OCI-LY1 (cell line): ENCODE data around the gene POLD3.

Experiments
- H2AFZ ChIP-seq: fragments of 200-600 bp; sonication (generic), shearing (Covaris generic); 2 replicates; pipeline ENCODE4 v1.6.0; 2014; ENCODE audit warnings: antibody characterized with exemption, mild to moderate bottlenecking, low read length
- H3F3A ChIP-seq: fragments of 200-600 bp; sonication (generic), shearing (Covaris generic); 2 replicates; pipeline ENCODE4 v1.6.0; 2014; ENCODE audit warnings: mild to moderate bottlenecking, antibody characterized with exemption, low read length, moderate library complexity; ENCODE audit not compliant: insufficient read depth
- H3K27ac ChIP-seq: fragments of 200-600 bp; sonication (generic); 2 replicates; pipeline ENCODE4 v1.5.1; 2014; ENCODE audit warnings: low read length, mixed run types, mild to moderate bottlenecking, low read depth; ENCODE audit not compliant: poor library complexity, severe bottlenecking
- H3K27me3 ChIP-seq: fragments of 200-600 bp; sonication (generic); 2 replicates; pipeline ENCODE4 v1.6.0; 2014; ENCODE audit warnings: antibody characterized with exemption, mild to moderate bottlenecking, low read length, moderate library complexity; ENCODE audit not compliant: insufficient read depth
- H3K36me3 ChIP-seq: fragments of 200-600 bp; sonication (generic); 2 replicates; pipeline ENCODE4 v1.6.1; 2014; ENCODE audit warnings: mild to moderate bottlenecking, antibody characterized with exemption, low read length, moderate library complexity, mixed read lengths; ENCODE audit not compliant: insufficient read depth
- H3K4me1 ChIP-seq: fragments of 200-600 bp; sonication (generic); 2 replicates; pipeline ENCODE4 v1.5.1; 2014; ENCODE audit warnings: mild to moderate bottlenecking, low read length, moderate library complexity; ENCODE audit not compliant: insufficient read depth, severe bottlenecking
- H3K4me2 ChIP-seq: fragments of 200-600 bp; sonication (generic), shearing (Covaris generic); 2 replicates; pipeline ENCODE4 v1.6.1; 2014; ENCODE audit warnings: low read length
- H3K4me3 ChIP-seq: fragments of 200-600 bp; sonication (generic); 2 replicates; pipeline ENCODE4 v1.5.1; 2014; ENCODE audit warnings: low read length, low read depth, mild to moderate bottlenecking, mixed read lengths; ENCODE audit not compliant: poor library complexity, severe bottlenecking
- H3K79me2 ChIP-seq: fragments of 200-600 bp; shearing (Covaris generic); 2 replicates; pipeline ENCODE4 v1.6.1; 2016; ENCODE audit warnings: mixed run types, low read length, mixed read lengths; ENCODE audit not compliant: insufficient read depth
- H3K9ac ChIP-seq: fragments of 200-600 bp; sonication (generic), shearing (Covaris generic); 2 replicates; pipeline ENCODE4 v1.6.1; 2014; ENCODE audit warnings: mild to moderate bottlenecking, low read length, mixed read lengths
- H3K9me2 ChIP-seq: fragments of 200-600 bp; sonication (generic), shearing (Covaris generic); 2 replicates; pipeline ENCODE4 v1.6.1; 2014; ENCODE audit warnings: low read depth, mild to moderate bottlenecking, low read length, mixed read lengths
- H3K9me3 ChIP-seq: fragments of 200-600 bp; shearing (Covaris generic); 2 replicates; pipeline ENCODE4 v1.6.1; 2014; ENCODE audit warnings: low read length, mixed read lengths
- H4K20me1 ChIP-seq: fragments of 200-600 bp; sonication (generic), shearing (Covaris generic); 2 replicates; pipeline ENCODE4 v1.6.0; 2016; ENCODE audit warnings: mild to moderate bottlenecking, low read length; ENCODE audit not compliant: insufficient read depth
- EZH2 ChIP-seq: fragments of 200-600 bp; sonication (generic), shearing (Covaris generic); IDR thresholded peaks from 2 replicates; pipeline ENCODE4 v1.8.0; 2017; ENCODE audit warnings: borderline replicate concordance, mixed run types, mild to moderate bottlenecking, antibody characterized with exemption, low read length, moderate library complexity, mixed read lengths
- TF ChIP-seq, protein P1 (sequence below): fragments of 200-600 bp; sonication (generic), shearing (Covaris generic); IDR thresholded peaks from 2 replicates; pipeline ENCODE4 v1.5.1; 2017; ENCODE audit warnings: mild to moderate bottlenecking, antibody characterized with exemption, low read length, moderate library complexity, mixed read lengths

The POLD3 gene

DNA sequence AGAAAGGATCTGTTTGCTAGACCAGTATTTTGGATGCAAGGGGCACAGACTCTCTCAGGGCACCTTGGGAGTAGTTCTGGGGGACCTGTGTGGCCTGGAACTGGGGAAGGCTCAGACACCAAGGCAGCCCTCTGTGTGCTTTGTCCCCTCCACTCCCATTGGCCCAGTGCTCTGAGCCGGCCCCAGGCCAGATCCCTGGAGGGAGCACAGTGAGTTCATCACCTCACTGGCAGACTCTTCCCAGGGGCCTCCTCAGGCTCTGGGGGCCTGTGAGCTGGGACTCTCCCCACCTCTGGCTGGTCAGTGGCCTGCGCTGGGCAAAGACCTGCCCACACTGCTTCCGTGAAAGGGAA lies 87.1 kb downstream of the POLD3 start:
- Histone ChIP-seq H3K9me3 (no peaks in the 10 kb centered on the region), H4K20me1 (no peaks in the 10 kb centered on the region), H3K27me3 (peaks cover 14% of the 10 kb centered on the region; the same call in 1 of the 2 replicates), H3K79me2 (no peaks in the 10 kb centered on the region), H3K4me3 (no peak overlapping the region), H3K27ac (no peak overlapping the region), H3K9me2 (no peaks in the 10 kb centered on the region), H3K4me2 (no peak overlapping the region), H3K4me1 (no peaks in the 10 kb centered on the region), H3K9ac (no peak overlapping the region), H3F3A (no peaks in the 10 kb centered on the region), H3K36me3 (no peaks in the 10 kb centered on the region), H2AFZ (no peak overlapping the region)
- TF ChIP-seq EZH2 = no peak
- TF ChIP-seq, protein P1, sequence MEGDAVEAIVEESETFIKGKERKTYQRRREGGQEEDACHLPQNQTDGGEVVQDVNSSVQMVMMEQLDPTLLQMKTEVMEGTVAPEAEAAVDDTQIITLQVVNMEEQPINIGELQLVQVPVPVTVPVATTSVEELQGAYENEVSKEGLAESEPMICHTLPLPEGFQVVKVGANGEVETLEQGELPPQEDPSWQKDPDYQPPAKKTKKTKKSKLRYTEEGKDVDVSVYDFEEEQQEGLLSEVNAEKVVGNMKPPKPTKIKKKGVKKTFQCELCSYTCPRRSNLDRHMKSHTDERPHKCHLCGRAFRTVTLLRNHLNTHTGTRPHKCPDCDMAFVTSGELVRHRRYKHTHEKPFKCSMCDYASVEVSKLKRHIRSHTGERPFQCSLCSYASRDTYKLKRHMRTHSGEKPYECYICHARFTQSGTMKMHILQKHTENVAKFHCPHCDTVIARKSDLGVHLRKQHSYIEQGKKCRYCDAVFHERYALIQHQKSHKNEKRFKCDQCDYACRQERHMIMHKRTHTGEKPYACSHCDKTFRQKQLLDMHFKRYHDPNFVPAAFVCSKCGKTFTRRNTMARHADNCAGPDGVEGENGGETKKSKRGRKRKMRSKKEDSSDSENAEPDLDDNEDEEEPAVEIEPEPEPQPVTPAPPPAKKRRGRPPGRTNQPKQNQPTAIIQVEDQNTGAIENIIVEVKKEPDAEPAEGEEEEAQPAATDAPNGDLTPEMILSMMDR = no peak

DNA sequence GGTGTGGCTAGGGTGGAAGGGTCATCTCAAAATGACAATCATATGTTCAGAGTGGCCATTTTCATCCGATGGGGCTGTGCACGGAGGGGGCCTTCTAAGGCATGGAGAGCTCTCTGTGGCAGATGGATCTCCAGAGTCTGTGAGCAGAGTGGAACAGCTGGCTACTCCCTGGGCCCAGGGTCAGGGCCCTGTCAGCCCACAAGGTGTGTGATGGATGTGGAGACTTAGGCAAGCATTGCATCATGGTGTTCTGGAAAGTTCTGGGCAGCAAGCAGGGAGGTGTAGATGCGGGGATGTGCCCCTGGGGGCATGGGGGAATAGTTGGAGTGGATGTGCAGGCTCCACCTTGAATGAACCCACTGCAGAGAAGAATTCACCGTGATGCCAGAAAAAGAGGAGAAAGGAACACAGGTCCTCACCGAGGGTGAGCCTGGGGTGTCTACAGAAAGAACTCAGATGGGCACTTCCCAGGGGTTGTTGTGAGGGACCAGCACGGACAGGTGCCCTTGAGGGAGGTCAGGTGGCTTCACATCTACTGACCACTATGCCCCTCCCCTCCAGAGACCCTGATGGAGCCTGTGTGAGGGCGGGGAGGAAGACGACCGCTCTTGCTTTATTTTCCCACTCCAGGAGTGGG lies 87.8 kb downstream of the POLD3 start:
- H3F3A ChIP-seq = no peaks in the 10 kb centered on the region
- no peaks in the 10 kb centered on the region for H3K4me1 ChIP-seq
- H3K4me3 ChIP-seq = no peak overlapping the region
- no peaks in the 10 kb centered on the region for H3K9me2 ChIP-seq
- no peaks in the 10 kb centered on the region for H4K20me1 ChIP-seq
- no peaks in the 10 kb centered on the region for H3K79me2 ChIP-seq
- no peaks in the 10 kb centered on the region for H3K9me3 ChIP-seq
- TF ChIP-seq, protein P1 = no peak
- TF ChIP-seq EZH2 = no peak
- H3K27me3 ChIP-seq = peaks cover 14% of the 10 kb centered on the region; the same call in 1 of the 2 replicates
- no peaks in the 10 kb centered on the region for H3K36me3 ChIP-seq
- H2AFZ ChIP-seq = no peak overlapping the region
- H3K9ac ChIP-seq = no peak overlapping the region
- no peak overlapping the region for H3K4me2 ChIP-seq
- no peak overlapping the region for H3K27ac ChIP-seq

- Histone ChIP-seq H3K4me2 (no peak overlapping the region), H3K9me2 (no peaks in the 10 kb centered on the region), H3K4me1 (no peaks in the 10 kb centered on the region), H3K27ac (no peak overlapping the region), H3K9me3 (no peaks in the 10 kb centered on the region), H4K20me1 (no peaks in the 10 kb centered on the region), H3K27me3 (peaks cover 14% of the 10 kb centered on the region; the same call in 1 of the 2 replicates), H3K4me3 (no peak overlapping the region), H3K36me3 (no peaks in the 10 kb centered on the region), H2AFZ (no peak overlapping the region), H3K79me2 (no peaks in the 10 kb centered on the region), H3F3A (no peaks in the 10 kb centered on the region), H3K9ac (no peak overlapping the region)
- TF ChIP-seq, protein P1 = no peak
- no peak for TF ChIP-seq EZH2
Observed at GRCh38 chr11:74680703-74681531, 88.5 kb downstream of the POLD3 start.
